Measurements from ENCODE around the gene PPA1. TPM values are rescaled to one million over a fixed set of nuclear protein-coding genes. Genes with fewer than 3 reads are reported as not detected.
"Not testable (repeated sequence)": the region's sequence is repeated elsewhere in the genome, so short reads cannot be mapped to it uniquely, and the experiment has no call there.

PPA1 gene
- total RNA-seq (2014; rRNA removed; shearing (Covaris generic)), result 225 and 310 TPM in 2 replicates

DNA sequence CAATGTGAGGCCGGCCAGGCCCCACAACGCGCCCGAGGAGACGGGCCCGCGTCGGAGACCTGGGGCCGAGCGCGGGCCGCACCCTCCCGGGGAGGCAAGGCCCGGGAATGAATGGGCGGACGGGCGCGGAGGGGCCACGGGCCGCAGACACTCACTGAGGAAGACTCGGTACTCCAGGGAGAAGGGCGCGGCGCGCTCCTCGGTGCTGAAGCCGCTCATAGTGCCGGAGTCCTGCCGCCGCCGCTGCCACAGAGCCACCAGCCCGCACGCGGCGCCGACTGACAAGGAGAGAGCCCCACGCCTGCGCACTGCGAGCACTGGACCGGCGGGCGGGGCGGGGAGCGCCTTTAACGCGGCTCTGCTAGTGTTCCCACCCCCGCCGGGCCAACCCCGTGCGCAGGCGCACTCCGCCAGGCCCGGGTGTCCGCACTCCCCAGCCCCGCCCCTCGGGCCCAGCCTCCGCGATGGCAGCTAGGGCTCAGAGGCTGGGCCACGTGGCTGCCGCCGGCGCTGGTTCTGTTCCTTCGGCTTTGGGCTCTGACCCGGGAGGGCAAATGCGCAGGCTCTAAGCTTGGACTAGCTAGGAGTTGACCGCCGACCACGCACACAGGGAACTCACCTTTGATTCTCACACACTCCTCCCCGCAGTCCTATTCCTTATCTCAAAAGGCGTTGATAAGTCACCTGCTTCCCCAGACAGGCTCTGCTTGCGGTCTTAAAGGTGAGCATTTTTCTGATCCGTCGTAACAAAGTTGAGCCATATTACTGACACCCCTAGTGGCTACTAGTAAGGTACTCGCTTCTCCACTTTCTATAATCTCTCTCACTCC lies at the start of gene PPA1:
PPA1 (minus strand) TSS at position 321 of the 830 bp plus-strand sequence; CDS start at position 219, 102 bp downstream.
- DNase-seq (ENCODE audit: low read depth), result peak; percentile 97

DNA sequence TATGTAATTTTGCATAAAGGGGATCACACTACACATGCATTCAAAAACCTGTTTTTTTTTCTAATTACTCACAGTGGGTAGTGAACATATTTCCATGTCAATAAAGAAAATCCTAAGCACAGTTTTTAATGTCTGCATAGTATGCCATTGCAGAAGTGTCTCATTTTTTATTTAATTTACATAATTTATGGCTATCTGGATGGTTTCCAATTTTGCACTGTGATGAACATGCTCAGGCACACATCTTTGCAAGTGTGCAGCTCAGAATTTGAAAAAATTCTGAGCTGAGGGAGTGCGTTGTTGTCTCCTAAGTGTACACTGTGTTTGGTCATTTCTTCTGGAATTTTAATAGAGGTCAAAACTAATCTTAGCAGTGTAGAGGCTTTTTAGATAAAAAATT lies 48.4 kb upstream of the PPA1 start:
- DNase-seq (ENCODE audit: low read depth), result no peak

DNA sequence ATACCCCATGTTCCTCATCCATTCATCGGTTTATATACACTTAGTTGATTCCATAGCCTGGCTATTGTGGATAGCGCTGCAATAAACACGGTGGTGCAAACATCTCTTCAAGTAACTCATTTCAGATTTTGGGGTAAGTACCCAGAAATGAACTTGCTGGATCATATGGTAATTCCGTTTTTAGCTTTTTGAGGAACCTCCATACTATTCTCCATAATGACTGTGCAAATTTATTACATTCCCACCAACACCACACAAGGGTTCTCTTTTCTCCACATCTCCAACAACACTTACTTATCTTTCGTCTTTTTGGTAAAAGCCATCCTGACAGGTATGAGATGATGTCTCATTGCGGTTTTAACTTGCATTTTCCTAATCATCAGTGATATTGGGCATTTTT lies 46.9 kb upstream of the PPA1 start:
- DNase-seq (ENCODE audit: low read depth), result no peak

DNA sequence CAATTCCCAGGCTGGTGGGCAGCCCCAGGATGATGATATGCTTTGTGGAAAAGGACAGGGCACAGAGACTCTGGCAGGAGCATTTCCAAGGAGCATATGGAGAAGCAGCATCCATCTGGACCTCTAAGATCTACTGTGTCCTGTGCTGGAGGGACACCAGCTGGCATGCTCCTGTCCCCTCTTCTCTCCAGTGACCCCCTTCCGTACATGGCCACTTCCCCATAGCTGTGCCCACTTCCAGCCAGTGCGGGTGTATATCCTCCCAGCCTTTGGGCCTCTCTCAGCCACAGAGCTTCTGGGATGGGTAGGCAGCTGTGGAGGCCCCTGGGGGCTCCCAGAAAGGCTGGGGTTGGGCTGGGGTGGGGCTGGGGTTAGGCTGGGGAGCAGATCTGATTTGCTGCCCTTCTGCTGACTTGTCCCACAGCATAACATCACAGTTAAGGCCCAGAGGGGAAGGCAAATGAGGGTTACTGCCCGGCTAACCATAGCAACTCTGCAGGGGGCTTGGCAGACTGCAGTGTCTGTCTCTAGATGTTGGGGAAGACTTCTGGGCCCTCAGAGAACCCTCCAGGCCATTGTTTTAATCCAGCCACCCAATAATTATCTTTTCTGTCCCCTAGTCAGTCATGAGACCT lies 44.3 kb upstream of the PPA1 start:
- no peak for DNase-seq (ENCODE audit: low read depth)

DNA sequence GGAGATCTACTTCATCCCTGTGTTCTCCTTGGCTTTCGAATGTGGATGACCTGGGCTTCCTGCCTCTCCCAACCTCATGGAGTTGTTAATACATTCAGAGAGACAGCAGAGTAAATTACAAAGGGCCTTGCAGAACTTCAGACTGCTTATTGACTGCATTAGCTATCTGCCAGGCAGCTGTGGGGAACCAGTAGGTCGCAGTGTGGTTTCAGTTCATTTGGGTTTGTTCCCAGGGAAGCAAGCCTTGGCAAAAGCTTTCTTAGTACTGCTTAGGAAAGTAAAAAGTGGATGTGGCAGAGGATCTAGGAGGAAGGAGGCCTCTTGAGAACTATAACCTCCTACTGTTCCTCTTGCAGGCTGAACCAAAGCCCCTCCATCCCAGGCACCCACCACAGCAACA lies 41.4 kb upstream of the PPA1 start:
- DNase-seq (ENCODE audit: low read depth), result no peak

DNA sequence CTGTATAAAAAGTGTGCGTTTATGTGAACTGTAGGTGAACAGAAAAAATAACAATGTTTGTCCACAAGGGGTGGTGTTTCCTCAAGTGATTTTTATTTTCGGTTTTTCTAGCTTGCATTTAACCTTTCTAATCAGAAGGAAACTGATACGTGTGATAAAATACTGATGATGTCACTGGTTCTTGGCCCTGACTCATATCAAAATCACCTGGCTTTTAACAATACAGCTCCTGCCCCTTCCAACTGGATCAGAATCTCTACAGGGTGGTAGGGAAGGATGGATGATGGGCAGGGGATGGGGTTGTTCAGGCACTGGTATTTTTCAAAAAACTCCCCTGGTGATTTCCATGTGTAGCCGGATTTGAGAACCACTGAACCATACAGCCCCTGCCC lies 39.7 kb upstream of the PPA1 start:
- peak; percentile 17 for DNase-seq (ENCODE audit: low read depth)

DNA sequence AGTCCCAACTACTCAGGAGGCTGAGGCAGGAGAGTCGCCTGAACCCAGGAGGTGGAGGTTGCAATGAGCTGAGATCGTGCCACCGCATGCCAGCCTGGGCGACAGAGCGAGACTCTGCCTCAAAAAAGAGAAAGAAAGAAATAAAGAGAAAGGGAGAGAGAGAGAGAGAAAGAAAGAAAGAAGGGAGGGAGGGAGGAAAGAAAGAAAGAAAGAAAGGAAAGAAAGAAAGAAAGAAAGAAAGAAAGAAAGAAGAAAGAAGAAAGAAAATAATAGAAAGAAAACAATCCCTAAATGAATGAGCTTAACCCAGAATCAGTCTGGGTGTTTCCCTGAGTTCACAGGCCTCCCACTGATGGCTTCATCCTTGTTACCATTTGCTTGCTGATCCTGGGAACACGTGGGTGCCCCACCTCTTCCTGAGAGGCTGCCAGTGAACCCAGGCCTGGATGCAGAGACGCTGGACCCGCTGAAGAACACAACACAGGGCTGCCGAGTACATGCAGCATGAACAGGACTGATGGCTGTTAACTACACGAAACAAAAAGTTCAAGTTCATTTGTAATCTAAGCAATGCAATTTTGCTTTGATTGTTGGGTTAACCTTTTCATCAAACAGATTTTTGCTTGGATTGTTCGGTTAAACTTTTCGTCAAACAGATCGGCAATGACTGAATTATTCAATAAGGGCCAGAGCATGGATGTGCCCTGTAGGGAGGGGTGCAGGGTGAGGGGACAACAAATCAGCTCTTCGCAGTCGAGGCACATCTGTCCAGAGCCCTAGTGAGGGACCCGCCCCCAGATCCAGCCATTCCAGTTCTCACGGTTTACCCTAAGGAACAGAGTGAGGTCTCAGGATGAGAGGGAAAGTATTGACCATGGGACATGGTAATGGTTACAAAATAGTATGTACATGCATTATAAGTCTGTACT lies 39.0 kb upstream of the PPA1 start:
- no peak for DNase-seq (ENCODE audit: low read depth)

DNA sequence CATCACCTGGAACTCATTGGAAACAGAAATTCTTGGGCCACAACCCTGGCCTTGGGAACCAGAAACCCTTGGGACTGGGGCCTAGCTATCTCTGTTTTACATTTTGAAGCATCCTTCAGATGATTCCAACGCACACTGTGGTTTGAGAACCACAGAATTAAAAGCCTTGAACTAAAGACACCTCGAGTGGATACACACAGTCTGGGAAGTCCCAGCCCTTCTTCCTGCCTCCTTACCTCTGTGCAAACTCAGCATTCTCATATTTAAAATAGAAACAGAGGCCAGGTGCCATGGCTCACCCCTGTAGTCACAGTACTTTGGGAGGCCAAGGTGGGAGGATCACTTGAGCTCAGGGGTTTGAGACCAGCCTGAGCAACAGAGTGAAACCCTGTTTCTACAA lies 37.7 kb upstream of the PPA1 start:
- DNase-seq (ENCODE audit: low read depth), result no peak

DNA sequence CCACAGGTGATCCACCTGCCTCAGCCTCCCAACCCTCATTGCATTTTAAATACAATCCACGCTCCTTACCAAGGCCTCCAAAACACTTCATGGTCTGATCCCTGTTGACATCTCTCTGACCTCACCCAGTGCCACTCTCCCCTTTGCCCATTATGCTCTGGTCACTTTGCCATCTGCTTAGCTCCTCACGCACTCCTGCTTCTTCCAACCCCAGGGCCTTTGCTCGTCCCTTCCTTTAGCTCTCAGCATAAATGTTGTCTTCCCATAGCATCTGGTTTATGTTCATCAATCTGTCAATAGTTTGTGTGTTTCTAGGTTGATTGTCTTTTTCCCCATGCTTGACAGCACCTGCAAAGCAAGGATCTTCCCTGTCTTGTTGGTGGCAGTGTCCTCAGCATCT lies 36.5 kb upstream of the PPA1 start:
- DNase-seq (ENCODE audit: low read depth), result no peak

DNA sequence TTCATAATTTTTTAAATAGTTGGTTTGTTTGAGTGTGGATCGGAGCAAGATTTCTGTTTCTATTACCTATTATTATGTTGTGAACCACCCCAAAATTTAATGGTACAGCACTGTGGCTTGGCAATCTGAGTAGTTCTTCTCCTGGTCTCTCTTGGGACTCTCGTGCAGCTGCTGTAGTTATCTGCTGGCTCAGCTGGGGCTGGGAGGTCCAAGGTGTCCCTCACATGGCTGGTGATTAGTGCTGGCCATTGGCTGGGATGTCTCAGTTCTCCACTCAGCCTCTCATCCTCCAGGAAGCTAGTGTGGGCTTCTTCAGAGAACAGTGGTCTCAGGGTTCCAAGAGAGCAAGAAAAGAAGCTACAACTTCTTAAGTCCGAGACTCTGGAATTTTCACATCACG lies 35.1 kb upstream of the PPA1 start:
- DNase-seq (ENCODE audit: low read depth), result no peak

DNA sequence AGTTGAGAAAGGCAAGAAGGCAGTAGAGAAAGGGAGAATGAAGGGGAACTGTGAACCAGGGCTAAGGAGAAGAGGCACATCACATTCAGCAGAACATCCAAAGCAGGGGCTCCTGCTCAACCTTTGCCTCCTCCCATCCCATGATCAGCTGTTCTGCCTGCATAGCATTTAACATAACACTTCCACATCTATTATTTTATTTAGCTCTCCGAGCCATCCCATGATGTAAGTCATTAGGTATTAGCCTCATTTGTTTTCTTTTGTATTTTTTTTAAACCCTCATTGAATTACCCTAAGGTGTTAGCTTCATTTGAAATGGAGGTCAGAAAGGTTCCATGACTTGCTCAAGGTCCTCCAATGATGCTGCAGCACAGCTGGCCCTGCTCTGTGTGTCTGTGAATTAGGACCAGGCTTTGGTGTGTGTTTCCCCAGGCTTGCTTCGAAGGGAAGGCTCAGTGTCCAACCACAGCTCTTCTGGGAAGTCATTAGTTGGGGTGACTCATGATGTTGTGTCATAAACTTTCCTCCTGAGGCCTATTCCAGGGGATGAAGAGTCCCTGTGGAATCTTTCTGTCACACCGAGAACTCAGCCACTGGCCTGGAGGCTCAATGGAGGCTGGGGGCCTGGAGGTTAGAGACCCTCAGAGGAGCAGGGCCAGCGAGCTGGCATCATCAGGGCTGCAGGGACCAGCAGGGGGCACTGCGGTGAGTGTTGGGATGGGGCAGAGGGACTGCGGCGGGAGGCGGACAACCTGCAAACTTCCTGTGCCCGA lies 34.1 kb upstream of the PPA1 start:
- peak; percentile 89 for DNase-seq (ENCODE audit: low read depth)

DNA sequence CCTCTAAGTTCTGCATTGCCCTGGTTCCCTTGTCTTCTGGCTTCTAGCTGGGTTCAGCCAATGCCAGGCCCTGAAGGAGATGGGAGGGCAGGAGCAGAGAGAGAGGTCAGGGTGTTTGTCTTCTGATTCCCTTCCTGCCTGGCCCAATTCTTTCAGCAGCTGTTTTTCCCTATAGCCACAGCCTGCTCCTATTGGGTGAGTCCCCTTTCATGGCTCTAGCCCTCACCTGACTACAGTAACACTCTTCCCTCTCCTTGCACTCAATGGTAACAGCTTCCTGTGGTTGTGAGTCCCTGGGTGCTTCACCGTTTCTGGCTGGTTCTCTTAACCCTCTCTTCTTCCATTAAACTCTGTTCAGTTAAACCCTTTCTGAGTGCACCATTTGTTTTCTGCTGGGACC lies 33.5 kb upstream of the PPA1 start:
- no peak for DNase-seq (ENCODE audit: low read depth)

DNA sequence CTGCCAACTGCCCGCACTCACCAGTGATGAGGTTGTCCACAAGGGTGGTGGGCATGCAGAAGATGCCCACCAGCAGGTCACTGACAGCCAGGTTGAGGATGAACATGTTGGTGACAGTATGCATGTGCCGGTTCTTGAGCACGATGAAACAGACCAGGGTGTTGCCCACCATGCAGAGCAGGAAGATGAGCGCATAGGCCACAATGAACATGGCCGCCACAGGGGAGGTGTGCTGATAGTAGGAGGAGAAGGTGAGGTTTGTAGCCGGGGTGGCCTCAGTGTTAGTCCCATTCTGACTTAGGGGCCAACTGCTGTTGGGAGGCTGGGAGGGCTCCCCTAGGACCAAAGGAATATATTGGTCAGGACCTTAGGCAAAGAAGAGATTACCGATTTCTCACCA lies 32.8 kb upstream of the PPA1 start:
- no peak for DNase-seq (ENCODE audit: low read depth)

DNA sequence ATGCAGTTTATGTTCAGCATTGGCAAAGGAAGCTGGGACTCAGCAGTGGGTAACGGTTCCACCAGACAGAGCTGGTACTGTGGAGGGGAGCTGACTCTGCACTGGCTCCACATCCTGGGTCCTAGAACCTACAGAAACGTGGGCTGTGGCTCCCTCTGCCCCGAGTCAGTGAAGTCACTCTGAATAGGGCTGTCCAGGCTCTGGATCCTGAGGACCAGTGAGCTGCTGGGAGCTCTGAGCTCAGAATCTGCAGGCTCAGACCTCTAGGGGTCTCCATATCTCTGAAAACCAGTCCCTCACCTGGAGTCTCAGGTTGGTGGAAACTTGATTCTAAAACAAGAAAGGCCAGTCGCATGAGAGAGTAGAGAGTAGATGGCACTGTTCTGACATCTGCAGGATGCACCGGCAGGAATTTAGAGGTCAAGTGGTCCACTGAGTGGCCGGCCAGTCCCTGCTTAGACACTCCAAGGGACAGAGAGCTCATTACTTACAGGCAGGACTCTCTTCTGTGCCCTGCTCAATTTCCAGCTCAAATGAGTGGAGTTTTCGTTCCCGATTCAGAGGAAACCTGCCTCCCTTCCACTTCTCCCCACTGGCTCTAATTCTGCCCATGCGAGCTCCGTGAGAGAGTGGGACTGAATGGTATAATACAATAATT lies 31.9 kb upstream of the PPA1 start:
- no peak for DNase-seq (ENCODE audit: low read depth)

DNA sequence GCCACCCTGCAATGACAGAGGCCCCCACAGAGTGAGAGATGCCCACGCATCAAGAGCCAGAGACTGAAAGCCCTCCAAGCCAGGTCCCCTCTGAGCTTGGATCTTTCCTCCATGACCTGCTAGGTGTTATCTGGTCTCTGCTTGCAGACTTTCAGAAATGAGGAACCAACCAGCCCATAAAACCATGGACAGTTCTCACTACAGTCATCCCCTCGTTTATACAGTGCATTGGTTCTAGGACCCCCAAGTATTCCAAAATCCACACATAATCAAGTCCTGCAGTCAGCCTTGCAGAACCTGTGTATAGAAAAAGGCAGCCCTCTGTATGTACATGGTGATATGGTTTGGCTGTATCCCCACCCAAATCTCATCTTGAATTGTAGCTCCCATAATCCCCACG lies 27.5 kb upstream of the PPA1 start:
- DNase-seq (ENCODE audit: low read depth), result no peak

DNA sequence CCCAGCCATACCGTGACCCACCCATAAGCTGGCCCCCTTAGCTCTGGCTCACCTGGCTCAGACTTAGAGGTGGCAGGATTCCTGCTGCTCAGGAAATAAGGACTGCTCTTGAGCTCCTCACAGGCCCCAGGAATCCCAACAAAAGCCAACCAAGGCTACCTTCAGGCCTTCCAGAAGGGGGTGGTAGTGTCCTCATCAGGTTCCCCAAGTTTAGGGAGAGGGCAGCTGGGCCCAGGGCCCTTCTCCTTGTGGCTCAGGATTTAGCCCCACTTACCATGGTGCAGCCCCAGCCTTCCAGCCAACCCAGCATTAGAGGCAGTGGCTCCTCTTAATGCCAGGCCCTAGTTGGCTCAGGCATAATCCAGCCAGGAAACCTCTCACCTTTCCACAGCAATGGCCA lies 27.0 kb upstream of the PPA1 start:
- DNase-seq (ENCODE audit: low read depth), result no peak

DNA sequence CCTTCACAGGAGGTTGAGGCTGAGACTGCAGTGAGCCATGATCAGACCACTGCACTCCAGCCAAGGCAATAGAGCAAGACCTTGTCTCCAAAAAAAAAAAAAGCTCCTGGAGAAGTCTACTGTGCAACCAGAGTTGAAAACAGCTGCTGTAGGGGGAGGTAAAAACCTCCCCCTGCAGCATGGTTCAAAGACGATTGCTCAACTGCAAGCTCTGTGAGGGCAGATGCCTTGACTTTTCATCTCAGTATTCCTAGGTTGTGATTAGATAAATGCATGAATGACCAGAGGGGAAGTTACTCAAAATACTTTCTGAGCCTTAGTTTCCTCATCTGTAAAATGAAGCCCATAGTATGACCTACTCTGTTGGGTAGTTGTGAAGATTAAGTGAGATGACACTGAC lies 25.0 kb upstream of the PPA1 start:
- DNase-seq (ENCODE audit: low read depth), result no peak

DNA sequence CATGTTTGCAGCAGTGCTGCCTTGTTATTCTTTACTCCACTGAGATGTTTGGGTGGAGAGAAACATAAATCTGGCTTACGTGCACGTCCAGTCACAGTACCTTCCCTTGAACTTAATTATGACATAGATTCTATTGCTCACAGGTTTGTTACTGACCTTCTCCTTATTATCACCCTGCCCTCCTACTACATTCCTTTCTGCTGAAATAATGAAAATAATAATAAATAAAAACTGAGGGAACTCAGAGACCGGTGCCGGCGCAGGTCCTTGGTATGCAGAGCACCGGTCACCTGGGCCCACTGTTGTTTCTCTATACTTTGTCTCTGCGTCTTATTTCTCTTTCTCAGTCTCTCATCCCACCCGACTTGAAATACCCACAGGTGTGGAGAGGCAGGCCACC lies 24.6 kb upstream of the PPA1 start:
- not testable (repeated sequence) for DNase-seq (ENCODE audit: low read depth)

DNA sequence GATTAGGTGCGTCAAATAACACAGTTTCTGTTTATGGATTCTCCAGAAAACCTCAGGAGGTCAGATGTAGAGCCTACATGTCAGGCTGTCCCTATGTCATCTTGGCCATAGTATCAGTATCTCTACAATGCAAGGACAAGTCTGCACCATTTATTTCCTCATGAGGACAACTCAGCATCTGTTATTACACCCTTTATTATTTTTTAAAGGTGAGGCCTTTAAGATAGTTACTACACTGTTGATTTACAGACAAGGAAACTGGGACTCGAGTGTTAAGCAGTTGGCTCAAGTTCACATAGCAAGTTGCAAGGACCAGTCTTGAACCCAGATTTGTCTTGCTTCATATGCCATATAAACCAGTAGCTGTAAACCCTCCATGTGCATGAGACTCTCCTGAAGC lies 23.2 kb upstream of the PPA1 start:
- no peak for DNase-seq (ENCODE audit: low read depth)

DNA sequence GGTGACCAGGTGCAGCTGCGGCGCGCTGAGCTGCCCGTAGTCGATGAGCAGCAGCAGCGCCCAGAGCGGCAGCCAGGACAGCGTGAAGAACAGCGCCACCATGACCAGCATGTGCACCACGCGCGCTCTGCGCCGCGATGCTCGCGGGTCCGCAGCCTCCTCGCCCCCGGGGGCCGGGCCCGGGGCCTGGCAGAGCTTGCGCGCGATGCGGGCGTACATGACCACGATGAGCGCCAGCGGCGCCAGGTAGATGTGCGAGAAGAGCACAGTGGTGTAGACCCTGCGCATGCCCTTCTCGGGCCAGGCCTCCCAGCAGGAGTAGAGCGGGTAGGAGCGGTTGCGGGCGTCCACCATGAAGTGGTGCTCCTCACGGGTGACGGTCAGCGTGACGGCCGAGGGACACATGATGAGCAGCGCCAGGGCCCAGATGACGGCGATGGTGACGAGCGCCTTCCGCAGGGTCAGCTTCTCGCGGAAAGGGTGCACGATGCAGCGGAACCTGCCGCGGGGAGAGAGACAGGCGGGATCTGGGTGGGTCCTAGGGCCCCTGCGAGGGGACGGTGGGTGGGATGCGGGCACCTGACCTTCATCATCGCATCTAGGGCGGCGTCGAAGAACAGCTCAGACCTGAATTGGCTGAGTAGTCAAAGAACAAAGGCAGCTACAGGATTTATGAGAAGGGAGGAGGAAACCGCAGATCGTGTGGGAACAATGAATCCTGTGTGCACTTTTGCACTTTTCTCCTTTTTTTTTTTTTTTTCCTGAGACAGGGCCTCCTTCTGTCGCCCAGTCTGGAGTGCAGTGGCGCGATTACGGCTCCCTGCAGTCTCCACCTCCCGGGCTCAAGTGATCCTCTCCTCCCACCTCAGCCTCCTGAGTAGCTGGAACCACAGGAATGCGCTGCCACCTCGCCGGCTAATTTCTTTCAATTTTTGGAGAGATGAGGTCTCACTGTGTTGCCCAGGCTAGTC lies 22.4 kb upstream of the PPA1 start:
- DNase-seq (ENCODE audit: low read depth), result peak; percentile 79
